ENCODE measurements around the gene MPL. TPM values are rescaled to one million over a fixed set of nuclear protein-coding genes. Genes with fewer than 3 reads are reported as not detected.
A peak's percentile ranks its signal among the peaks of the same experiment; 100 is the strongest.

The MPL gene
- total and polyA plus RNA-seq, 4 donors = 0.18 to 0.52 (median 0.20) TPM; not detected in 1

DNA sequence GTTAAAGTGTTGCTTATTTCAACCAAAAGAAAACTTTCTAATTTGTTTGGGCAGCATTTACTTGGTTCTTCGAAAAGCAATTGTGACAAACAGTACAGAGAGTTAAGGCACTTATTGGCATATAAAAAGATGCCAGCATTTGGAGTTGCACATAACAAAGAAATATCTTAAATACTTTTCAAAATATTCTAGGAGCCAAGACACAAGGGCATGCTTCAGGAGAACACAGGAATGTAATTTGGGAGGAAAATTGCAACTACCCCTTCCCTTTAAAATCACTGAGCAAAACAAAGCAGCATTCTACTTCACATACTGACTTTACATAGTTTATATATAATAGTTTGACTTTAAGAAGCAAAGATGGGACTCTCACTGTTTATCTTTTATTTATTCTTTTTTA lies 41.4 kb upstream of the MPL start:
- no peaks in the 10 kb centered on the region for H3K4me1 ChIP-seq (ENCODE audit: control insufficient read depth in 1 of 2, insufficient read depth in 2 of 2, low read length in 2 of 2)
- 21 to 33% methylated on average over 1 of the region's 1 CpG for WGBS, 2 donors

DNA sequence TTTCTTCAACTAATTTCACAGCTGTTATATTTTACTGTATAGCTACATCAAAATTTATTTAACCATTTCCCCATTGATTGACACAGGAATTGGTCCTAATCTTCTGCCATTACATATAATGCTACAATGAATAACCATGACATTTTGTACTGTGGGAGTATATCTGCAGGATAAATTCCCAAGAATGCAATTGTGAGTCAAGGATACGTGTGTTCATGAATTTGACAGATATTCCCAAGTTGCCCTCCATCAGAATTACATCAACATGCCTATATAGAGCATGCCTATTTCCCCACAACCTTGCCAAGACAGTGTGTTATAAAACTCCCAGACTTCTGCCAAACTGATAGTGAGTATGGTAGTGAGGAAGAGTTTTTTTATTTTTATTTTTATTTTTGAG lies 39.6 kb upstream of the MPL start:
- no peak overlapping the region for H3K27ac ChIP-seq (ENCODE audit: low read depth in 1 of 2, low read length in 2 of 2)
- no peak for ATAC-seq (ENCODE audit: low FRiP score)
- H3K4me1 ChIP-seq (ENCODE audit: control insufficient read depth in 1 of 2, insufficient read depth in 2 of 2, low read length in 2 of 2) = no peaks in the 10 kb centered on the region
- intact Hi-C loops (cut with DNase I) = loop anchor here in 1 of 2 donors (5.0 kb wide), 1 partner anchor 1101 kb away; no protein-coding TSS in a partner anchor
- H3K4me3 ChIP-seq (ENCODE audit: low read length in 2 of 2) = no peak overlapping the region
- no peaks in the 10 kb centered on the region for H3K36me3 ChIP-seq (ENCODE audit: control insufficient read depth in 1 of 2, insufficient read depth in 2 of 2, low read length in 1 of 2)
- no peaks in the 10 kb centered on the region for H3K27me3 ChIP-seq (ENCODE audit: control insufficient read depth in 1 of 2, insufficient read depth in 2 of 2, low read length in 1 of 2)
- no peak for DNase-seq
- WGBS, 2 donors = 86 to 93% methylated on average over 1 of the region's 1 CpG
- no peaks in the 10 kb centered on the region for H3K9me3 ChIP-seq (ENCODE audit: control insufficient read depth, low read length)

More for the DNA sequence above, 41.4 kb upstream of the MPL start:
- Histone ChIP-seq H3K27me3 (ENCODE audit: control insufficient read depth in 1 of 2, insufficient read depth in 2 of 2, low read length in 1 of 2) (no peaks in the 10 kb centered on the region), H3K27ac (ENCODE audit: low read depth in 1 of 2, low read length in 2 of 2) (no peak overlapping the region), H3K36me3 (ENCODE audit: control insufficient read depth in 1 of 2, insufficient read depth in 2 of 2, low read length in 1 of 2) (no peaks in the 10 kb centered on the region), H3K4me3 (ENCODE audit: low read length in 2 of 2) (no peak overlapping the region), H3K9me3 (ENCODE audit: control insufficient read depth, low read length) (no peaks in the 10 kb centered on the region)
- intact Hi-C loops (cut with DNase I) = loop anchor here in 1 of 2 donors (5.0 kb wide), 1 partner anchor 1099 kb away; no protein-coding TSS in a partner anchor
- DNase-seq = no peak
- no peak for ATAC-seq (ENCODE audit: low FRiP score)

DNA sequence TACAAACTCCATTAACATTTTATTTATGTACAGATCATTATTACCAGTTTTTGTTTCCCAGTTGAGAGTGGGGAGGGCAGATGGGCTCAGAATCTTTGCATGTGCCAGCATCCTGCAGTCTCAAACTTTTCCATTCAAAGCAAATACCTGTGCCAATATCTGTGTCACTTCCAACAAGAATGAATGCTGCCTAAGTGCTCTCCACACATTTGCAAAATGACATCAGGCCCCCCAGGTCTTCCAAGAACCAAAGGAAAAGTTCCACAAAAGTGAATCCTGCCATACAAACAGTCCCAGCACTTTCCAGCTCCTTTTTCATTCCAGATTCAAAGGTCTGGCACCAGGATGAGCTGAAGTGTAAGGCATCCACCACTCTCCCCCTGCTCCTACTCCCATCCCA lies 38.5 kb upstream of the MPL start:
- Histone ChIP-seq H3K9me3 (ENCODE audit: control insufficient read depth, low read length) (no peaks in the 10 kb centered on the region), H3K36me3 (ENCODE audit: control insufficient read depth in 1 of 2, insufficient read depth in 2 of 2, low read length in 1 of 2) (no peaks in the 10 kb centered on the region), H3K4me3 (ENCODE audit: low read length in 2 of 2) (no peak overlapping the region), H3K27ac (ENCODE audit: low read depth in 1 of 2, low read length in 2 of 2) (no peak overlapping the region), H3K4me1 (ENCODE audit: control insufficient read depth in 1 of 2, insufficient read depth in 2 of 2, low read length in 2 of 2) (no peaks in the 10 kb centered on the region), H3K27me3 (ENCODE audit: control insufficient read depth in 1 of 2, insufficient read depth in 2 of 2, low read length in 1 of 2) (no peaks in the 10 kb centered on the region)
- ATAC-seq (ENCODE audit: low FRiP score) = no peak
- no peak for DNase-seq
- intact Hi-C loops (cut with DNase I) = loop anchor here in 1 of 2 donors (5.0 kb wide), 1 partner anchor 1102 kb away; no protein-coding TSS in a partner anchor

DNA sequence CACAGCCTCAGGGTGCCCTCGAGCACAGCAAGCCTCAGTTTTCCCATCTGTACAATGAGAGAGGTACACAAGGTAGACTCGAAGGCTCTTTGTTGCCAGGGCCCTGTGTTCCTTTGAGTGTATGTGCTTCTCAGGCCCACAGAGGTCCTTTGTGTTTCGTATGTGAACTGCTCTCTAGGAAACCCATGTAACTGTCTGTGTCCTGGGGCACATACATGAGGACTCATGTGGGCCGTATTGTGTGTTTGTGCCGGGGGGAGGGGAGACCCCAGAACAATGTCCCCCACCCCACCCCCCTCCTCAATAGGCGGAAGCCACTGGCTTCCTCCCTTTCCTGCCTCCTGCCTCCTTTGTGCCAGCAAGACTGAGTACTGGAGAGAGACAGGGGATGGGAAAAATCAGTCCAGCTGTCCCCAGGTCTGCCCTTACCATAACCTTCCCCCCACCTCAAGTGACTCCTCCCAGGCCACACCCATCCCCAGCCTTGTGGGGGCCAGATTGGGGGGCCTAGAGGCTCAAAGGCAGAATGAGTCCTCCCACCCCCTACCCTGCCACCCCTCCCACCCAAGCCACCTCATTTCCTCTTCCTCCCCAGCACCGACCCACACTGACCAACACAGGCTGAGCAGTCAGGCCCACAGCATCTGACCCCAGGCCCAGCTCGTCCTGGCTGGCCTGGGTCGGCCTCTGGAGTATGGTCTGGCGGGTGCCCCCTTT lies 37.1 kb upstream of the MPL start, which contains the start of gene TIE1:
TIE1 (plus strand) TSS at position 605 of the 717 bp plus-strand sequence; CDS start at position 695, 90 bp downstream.
- Histone ChIP-seq H3K4me3 (ENCODE audit: low read length in 2 of 2) (no peak within 1 kb of the TSS), H3K27ac (ENCODE audit: low read depth in 1 of 2, low read length in 2 of 2) (no peak within 1 kb of the TSS), H3K9me3 (ENCODE audit: control insufficient read depth, low read length) (no peaks in the 10 kb centered on the region), H3K27me3 (ENCODE audit: control insufficient read depth in 1 of 2, insufficient read depth in 2 of 2, low read length in 1 of 2) (no peaks in the 10 kb centered on the region), H3K36me3 (ENCODE audit: control insufficient read depth in 1 of 2, insufficient read depth in 2 of 2, low read length in 1 of 2) (no peaks in the 10 kb centered on the region), H3K4me1 (ENCODE audit: control insufficient read depth in 1 of 2, insufficient read depth in 2 of 2, low read length in 2 of 2) (no peaks in the 10 kb centered on the region)
- intact Hi-C loops (cut with DNase I) = no loop called here
- WGBS, 2 donors = 91 to 93% methylated on average over 10 of the region's 10 CpGs
- DNase-seq = peak in 1 of 2 donors; percentile 67
- ATAC-seq (ENCODE audit: low FRiP score) = peak; percentile 39

DNA sequence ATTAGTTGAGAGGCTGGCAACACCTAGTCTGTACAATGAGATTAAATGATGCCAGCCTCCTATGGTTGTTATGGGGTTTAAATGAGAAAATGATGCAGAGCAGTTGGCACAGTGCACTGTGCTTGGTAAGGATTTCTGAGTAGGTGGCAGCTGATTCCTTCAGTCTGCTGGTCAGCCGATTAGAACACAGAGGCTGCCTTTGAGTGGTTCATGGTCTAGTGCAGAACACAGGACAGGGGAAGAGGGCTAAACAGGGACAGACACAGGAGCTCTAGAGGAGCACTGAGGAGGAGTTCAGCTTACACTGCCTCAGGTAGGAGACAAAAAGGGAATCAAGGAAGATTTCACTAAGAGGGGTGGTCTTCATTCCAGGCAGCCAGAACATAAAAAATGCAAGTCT lies 35.4 kb upstream of the MPL start:
- 73 to 85% methylated on average over 1 of the region's 1 CpG for WGBS, 2 donors

DNA sequence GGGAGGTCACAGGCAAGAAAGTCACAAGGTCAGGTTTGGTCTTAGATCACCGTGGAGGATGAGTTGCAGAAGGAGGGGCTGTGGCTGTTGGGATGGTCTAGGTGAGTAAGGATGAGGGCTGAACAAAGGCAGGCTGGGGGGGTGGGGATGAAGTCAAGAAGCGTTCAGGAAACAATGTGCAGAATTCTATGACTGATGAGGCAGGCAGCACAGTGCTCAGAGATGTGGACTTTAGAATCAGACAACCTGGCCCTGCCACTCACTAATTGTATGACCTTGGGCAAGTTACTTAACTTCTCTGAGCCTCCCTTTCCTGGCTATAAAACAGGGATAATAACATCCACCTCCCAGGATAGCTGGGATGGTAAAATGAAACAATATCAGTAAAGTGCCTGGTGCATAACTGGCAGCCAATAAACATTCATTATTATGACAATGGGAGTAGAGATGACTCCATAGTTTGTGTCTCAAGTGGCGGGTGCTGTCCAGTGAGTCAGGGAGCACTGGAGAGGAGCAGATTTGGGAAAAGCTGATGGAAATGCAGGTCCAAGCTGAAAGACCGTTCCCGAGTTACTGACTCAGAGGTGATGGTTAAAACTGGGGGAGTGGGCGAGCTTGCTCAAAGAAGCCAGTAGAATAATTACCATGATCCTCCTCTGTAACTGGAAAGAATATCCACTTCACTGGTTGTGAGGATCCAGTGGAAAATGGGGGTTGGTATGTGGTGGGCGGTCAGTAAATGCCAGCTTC lies 34.7 kb upstream of the MPL start:
- no peaks in the 10 kb centered on the region for H3K36me3 ChIP-seq (ENCODE audit: control insufficient read depth in 1 of 2, insufficient read depth in 2 of 2, low read length in 1 of 2)
- no peak overlapping the region for H3K4me3 ChIP-seq (ENCODE audit: low read length in 2 of 2)
- no peaks in the 10 kb centered on the region for H3K27me3 ChIP-seq (ENCODE audit: control insufficient read depth in 1 of 2, insufficient read depth in 2 of 2, low read length in 1 of 2)
- no peaks in the 10 kb centered on the region for H3K4me1 ChIP-seq (ENCODE audit: control insufficient read depth in 1 of 2, insufficient read depth in 2 of 2, low read length in 2 of 2)
- ATAC-seq (ENCODE audit: low FRiP score) (no peak), DNase-seq (peak; percentile 1 to 53)
- H3K27ac ChIP-seq (ENCODE audit: low read depth in 1 of 2, low read length in 2 of 2) = no peak overlapping the region
- 72 to 86% methylated on average over 7 of the region's 7 CpGs for WGBS, 2 donors
- intact Hi-C loops (cut with DNase I) = no loop called here
- H3K9me3 ChIP-seq (ENCODE audit: control insufficient read depth, low read length) = no peaks in the 10 kb centered on the region

More for the DNA sequence above, 35.4 kb upstream of the MPL start:
- DNase-seq (no peak), ATAC-seq (ENCODE audit: low FRiP score) (no peak)
- no peaks in the 10 kb centered on the region for H3K9me3 ChIP-seq (ENCODE audit: control insufficient read depth, low read length)
- no peaks in the 10 kb centered on the region for H3K36me3 ChIP-seq (ENCODE audit: control insufficient read depth in 1 of 2, insufficient read depth in 2 of 2, low read length in 1 of 2)
- no peaks in the 10 kb centered on the region for H3K4me1 ChIP-seq (ENCODE audit: control insufficient read depth in 1 of 2, insufficient read depth in 2 of 2, low read length in 2 of 2)
- H3K27ac ChIP-seq (ENCODE audit: low read depth in 1 of 2, low read length in 2 of 2) = no peak overlapping the region
- no peak overlapping the region for H3K4me3 ChIP-seq (ENCODE audit: low read length in 2 of 2)
- H3K27me3 ChIP-seq (ENCODE audit: control insufficient read depth in 1 of 2, insufficient read depth in 2 of 2, low read length in 1 of 2) = no peaks in the 10 kb centered on the region
- intact Hi-C loops (cut with DNase I) = no loop called here

DNA sequence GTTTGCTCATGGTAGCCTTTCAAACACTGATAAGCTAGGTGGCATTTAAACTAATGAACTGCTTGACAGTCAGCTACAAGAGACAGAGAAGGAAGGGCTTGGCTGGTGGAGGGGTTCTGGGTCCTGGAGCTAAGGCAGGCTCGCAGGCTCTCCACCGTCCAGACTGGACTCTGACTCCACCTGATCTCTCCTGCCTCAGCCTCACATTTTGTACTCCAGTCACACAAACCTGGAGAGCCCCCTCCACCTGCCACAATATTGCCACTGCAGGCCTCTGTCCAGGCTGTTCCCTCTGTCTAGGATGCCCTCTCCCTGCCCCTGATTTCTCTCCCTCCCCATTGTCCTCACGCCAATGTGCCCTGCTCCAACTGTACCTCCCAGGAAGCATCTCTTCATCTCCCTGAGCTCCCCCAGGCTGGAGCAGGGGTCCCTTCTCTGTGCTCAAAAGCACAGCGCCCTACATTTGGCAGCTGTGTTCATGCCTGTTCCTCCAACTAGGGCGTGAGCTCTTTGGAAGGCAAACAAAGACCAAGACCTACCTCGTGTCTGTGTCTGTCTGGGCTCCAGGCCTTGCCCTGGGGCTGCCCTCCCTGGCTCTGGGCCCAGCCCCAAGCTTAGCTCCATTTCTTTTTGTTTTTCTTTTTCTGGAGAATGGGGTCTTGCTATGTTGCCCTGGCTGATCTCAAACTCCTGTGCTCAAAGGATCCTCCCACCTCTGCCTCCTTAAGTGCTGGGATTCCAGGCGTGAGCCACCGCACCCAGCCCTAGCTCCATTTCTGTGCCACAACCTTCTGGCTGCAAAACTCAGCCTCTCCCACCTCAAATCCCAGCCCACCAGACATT lies 33.9 kb upstream of the MPL start:
- Histone ChIP-seq H3K27ac (ENCODE audit: low read depth in 1 of 2, low read length in 2 of 2) (no peak overlapping the region), H3K4me3 (ENCODE audit: low read length in 2 of 2) (no peak overlapping the region), H3K9me3 (ENCODE audit: control insufficient read depth, low read length) (no peaks in the 10 kb centered on the region), H3K4me1 (ENCODE audit: control insufficient read depth in 1 of 2, insufficient read depth in 2 of 2, low read length in 2 of 2) (no peaks in the 10 kb centered on the region), H3K36me3 (ENCODE audit: control insufficient read depth in 1 of 2, insufficient read depth in 2 of 2, low read length in 1 of 2) (no peaks in the 10 kb centered on the region), H3K27me3 (ENCODE audit: control insufficient read depth in 1 of 2, insufficient read depth in 2 of 2, low read length in 1 of 2) (no peaks in the 10 kb centered on the region)
- WGBS, 2 donors = 78 to 79% methylated on average over 8 of the region's 8 CpGs
- peak; percentile 21 to 55 for DNase-seq
- intact Hi-C loops (cut with DNase I) = no loop called here
- ATAC-seq (ENCODE audit: low FRiP score) = no peak

DNA sequence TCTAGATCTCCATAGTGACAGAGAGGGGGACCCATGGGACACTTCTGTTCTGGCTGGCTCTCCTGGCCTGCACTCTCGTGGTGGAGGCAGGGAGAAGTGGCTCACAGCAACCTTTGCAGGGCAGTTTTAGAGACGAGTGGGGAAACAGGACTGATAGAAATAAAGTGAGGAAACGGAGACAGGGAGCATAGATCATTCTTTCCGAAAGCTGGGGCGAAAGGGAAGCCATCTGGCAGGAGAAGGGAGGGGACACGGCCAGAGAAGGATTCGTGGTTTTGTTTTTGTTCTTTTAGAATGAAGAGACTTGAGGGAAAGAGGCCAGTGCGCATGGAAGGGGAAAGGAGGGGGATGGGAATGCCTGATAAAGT lies 33.3 kb upstream of the MPL start:
- Histone ChIP-seq H3K9me3 (ENCODE audit: control insufficient read depth, low read length) (no peaks in the 10 kb centered on the region), H3K4me3 (ENCODE audit: low read length in 2 of 2) (no peak overlapping the region), H3K4me1 (ENCODE audit: control insufficient read depth in 1 of 2, insufficient read depth in 2 of 2, low read length in 2 of 2) (no peaks in the 10 kb centered on the region), H3K27me3 (ENCODE audit: control insufficient read depth in 1 of 2, insufficient read depth in 2 of 2, low read length in 1 of 2) (no peaks in the 10 kb centered on the region), H3K36me3 (ENCODE audit: control insufficient read depth in 1 of 2, insufficient read depth in 2 of 2, low read length in 1 of 2) (no peaks in the 10 kb centered on the region), H3K27ac (ENCODE audit: low read depth in 1 of 2, low read length in 2 of 2) (no peak overlapping the region)
- no peak for DNase-seq
- intact Hi-C loops (cut with DNase I) = no loop called here
- 41 to 44% methylated on average over 8 of the region's 8 CpGs for WGBS, 2 donors
- ATAC-seq (ENCODE audit: low FRiP score) = no peak
